Stimulated activated CD8-positive, alpha-beta memory T cell treated with anti-CD3 and anti-CD28 coated beads, Interleukin-4, amount 100 ng/mL, for 1 hour (primary cell): Measurements from ENCODE around the gene AOX1.
"Not testable (repeated sequence)": the region's sequence is repeated elsewhere in the genome, so short reads cannot be mapped to it uniquely, and the experiment has no call there.

Source experiments
- DNase-seq, 2 donors: peaks; one replicate each; pipeline ENCODE4 v3.0.0-alpha.2; 2020; ENCODE audit warnings: low read depth in 2 of 2, low spot score in 1 of 2

The AOX1 gene

GRCh38 chr2:200585730-200586643 lies at the start of gene AOX1:
TSS of gene AOX1 (plus strand) at chr2:200586014. CDS start at chr2:200586109, 95 bp downstream.
- peak in 1 of 2 donors; percentile 1 for DNase-seq

GRCh38 chr2:200538139-200538538 lies 47.7 kb upstream of the AOX1 start:
- no peak for DNase-seq

- no peak for DNase-seq
These were observed 45.0 kb upstream of the AOX1 start for GRCh38 chr2:200540793-200541192.

GRCh38 chr2:200566596-200566995 lies 19.2 kb upstream of the AOX1 start:
- not testable (repeated sequence) for DNase-seq

GRCh38 chr2:200567932-200568331 lies 17.9 kb upstream of the AOX1 start:
- DNase-seq, result no peak

- no peak for DNase-seq
These were observed 9.9 kb upstream of the AOX1 start for GRCh38 chr2:200575957-200576356.

DNA sequence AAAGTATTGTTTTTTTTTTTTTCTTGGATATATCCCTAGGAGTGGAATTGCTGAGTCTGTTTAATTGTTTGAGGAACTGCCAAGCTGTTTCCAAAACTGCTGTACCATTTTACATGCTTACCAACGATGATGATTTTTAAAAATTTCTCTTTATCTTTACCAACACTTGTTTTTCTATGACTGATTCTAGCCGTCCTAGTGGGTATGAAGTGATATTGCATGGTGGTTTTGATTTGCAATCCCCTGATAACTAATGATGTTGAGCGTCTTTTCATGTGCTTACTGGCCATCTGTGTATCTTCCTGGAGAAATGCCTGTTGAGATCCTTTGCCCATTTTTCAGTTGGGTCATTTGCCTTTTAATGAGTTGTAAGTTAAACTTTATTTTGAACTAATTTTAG lies 8.8 kb upstream of the AOX1 start:
- no peak for DNase-seq

DNA sequence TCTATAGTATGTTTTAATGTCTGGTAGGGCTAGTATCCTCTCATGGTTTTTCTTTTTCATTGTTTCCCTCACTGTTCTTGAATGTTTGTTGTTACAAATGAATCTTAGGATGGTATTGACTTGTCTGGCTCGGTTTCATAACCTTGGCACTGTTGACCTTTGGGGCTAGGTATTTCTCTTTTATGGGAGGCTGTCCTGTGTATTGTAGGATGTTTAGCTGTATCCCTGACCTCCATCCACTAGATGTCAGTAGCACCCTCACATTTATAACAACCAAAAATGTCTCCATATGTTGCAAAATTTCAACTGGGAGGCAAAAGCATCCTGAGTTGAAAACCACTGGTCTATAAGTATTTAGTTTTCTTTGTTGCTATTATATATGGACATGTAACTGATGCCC lies 7.0 kb upstream of the AOX1 start:
- DNase-seq, result no peak

GRCh38 chr2:200584639-200585038 lies 1.2 kb upstream of the AOX1 start:
- DNase-seq, result no peak

DNA sequence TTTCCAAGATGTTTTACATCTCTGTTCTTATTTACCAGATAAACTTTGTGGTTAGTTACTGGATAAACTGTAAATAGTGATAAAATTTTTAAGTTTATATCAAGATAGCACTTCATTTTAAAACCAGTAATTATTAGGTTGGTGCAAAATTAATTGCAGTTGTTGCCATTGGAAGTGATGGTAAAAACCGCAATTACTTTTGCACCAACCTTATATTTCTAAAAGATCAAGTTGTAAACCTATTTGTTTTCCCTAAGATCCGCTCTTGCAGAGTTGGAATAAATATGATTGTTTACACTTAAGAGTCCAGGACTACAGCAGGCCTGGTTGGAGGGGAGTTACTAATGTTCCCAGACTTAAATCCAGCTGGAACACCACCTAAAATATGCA lies 479 bp upstream of the AOX1 start:
- DNase-seq, result no peak

DNA sequence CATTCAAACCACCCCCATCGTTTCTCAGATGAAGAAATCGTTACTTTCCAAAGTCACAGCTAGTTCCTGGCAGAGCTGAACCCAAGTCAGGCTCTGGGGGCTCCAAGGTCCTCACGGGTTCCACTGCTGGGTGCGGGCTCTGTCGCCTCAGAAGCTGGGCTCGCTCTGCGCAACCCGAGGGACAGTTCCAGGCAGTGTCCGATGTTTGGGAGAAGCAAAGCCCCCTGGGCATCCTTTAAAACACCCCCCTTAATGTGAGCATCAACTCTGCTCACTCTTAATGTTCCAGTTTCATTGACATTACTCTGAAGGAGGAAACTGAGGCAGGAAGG lies 796 bp downstream of the AOX1 start:
- DNase-seq, result no peak

DNA sequence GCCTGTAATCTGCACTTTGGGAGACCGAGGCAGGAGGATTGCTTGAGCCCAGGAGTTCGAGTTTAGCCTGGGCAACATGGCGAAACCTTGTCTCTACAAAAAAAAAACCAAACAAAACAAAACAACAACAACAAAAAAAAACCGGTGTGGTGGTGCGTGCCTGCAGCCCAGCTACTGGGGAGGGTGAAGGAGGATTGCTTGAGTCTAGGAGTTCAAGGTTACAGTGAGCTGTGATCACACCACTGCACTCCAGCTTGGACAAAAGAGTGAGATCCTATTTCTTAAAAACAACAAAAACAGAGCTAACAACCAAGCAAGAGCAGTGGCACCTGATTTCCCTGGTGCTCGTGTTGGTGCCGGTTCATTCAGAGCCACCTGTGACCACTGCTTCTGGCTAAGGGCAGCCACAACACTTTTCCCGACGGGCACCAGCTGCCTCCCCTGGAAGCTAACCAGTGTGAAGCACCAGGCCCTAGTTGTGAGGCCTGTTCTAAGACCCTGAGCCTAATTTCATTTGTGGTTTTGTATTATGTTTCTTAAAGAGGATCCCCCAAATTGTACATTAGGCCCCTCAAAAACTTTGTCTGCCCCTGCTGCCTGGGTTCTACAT lies 1.3 kb downstream of the AOX1 start:
- DNase-seq, result no peak

DNA sequence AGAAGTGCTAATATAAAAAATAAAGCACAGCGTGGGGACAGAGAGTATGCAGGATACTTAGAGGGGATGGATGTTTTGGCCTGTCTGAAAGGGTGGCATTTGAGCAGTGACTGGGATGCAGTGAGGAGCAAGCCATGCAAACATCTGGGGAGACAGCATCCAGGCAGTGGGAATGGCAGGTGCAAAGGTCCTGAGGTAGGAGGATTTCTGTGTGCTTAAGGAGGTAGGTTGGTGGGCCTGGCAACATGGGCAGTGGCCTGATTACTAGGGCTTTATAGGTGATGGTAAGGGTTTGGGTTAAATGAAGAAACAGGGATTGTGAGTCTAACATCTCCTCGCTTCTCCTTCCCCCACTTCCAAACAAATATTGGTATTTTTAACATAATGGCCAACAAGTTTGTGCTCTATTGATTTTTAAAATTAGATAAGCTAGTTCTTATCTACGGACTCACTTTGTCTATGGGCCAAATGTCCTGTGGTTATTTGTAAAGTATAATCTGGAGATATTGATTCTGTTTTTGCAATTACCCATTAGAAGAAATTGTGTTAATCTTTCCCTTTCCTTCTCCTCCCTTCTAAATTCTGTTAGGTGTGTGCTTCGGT lies 2.4 kb downstream of the AOX1 start:
- no peak for DNase-seq

DNA sequence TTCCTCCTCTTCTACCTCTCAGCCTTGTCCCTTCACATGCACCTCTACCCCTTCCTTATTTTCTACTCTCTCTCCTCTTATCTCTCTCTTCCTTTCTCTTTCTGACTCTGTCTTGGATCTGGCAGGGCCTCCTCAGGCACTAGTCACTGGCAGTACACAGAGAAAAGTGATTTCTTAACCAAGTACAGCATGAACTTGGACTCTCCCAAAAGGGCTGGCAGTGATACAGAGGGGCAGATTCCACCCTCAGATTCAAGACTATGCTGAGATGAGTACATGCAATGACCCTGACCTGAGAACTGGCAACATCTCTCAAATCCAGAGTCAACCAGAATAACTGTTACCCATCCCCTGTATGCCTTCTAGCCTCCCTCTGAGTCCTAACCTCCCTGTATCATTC lies 4.3 kb downstream of the AOX1 start:
- no peak for DNase-seq

- no peak for DNase-seq
These were observed 5.5 kb downstream of the AOX1 start for GRCh38 chr2:200591308-200591707.

GRCh38 chr2:200592406-200593075 lies 6.7 kb downstream of the AOX1 start:
- no peak for DNase-seq

GRCh38 chr2:200593905-200594304 lies 8.1 kb downstream of the AOX1 start:
- DNase-seq, result no peak

GRCh38 chr2:200595913-200596312 lies 10.1 kb downstream of the AOX1 start:
- DNase-seq, result no peak

- no peak for DNase-seq
These were observed 11.2 kb downstream of the AOX1 start for GRCh38 chr2:200596774-200597570.

DNA sequence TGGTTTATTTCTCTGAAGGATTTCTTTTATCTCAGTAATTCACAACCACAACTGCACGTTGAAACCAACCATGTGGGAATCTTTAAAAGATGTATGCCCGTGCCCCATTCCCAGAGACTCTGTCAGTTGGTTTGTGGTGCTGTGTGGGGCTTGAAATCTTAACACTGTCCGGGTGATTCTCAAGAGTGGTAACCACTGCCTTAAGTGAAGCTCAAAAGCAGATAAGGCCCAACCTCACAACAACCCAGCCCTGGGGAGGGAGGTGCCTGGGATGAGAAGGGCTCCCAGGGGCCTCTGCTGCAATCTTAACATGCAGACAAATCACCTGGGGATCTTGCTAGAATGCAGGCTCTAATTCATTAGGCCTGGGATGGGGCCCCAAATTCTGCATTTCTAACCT lies 13.4 kb downstream of the AOX1 start:
- DNase-seq, result no peak
